Raji (cell line): Measurements from ENCODE around the gene TMEM151A.

Source experiments
- POLR2A ChIP-seq: IDR thresholded peaks from 2 replicates; pipeline ENCODE4 v1.6.1; 2011; ENCODE audit warnings: low read depth, low read length, control low read depth; ENCODE audit not compliant: insufficient read depth

The TMEM151A gene

DNA sequence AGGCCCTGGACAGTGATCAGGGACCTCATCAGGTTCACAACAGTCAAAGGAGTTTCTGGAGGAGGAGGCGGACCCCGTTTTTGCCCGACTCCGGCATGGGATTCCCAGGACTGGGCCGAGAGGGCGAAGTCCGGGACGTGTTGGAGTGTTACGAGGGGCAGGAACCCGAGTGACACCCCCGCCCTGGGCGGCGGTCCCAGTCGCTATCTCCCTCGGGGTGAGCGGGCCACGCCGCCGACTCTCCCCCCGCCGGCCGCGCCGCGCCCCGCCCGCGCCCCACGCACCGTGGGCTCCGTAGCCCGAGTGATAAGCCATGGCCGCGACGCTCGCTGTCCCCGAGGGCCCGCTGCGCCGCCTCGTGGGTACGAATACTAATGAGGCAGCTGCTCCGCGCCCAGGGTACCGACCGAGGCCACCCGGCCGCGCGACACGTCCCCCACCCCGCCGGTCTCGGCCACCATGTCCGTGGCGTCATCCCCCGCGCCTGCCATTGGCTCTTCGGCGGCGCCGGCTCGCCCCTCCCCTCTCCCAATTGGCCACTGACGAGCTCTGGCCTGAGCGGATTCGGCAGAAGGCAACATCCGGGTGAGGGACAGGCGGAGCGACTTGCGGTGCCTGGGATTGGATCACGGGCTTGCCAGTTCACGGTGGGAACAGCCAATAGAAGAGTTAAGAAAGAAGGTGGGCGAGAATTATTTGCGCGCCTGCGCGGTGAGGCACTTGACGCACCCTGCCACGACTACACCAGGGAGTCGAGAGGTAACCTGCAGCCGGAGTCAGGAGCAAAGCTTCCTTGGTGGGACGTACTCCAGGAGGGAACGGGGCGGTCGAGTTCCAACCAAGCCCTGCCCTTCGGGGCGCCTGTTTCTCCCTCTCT, 2.8 kb upstream of the TMEM151A start, which contains the start of gene YIF1A:
YIF1A (minus strand) TSS at position 473 of the 877 bp plus-strand sequence; CDS start at position 315, 158 bp downstream.
- TF ChIP-seq POLR2A, result peak; percentile 89

DNA sequence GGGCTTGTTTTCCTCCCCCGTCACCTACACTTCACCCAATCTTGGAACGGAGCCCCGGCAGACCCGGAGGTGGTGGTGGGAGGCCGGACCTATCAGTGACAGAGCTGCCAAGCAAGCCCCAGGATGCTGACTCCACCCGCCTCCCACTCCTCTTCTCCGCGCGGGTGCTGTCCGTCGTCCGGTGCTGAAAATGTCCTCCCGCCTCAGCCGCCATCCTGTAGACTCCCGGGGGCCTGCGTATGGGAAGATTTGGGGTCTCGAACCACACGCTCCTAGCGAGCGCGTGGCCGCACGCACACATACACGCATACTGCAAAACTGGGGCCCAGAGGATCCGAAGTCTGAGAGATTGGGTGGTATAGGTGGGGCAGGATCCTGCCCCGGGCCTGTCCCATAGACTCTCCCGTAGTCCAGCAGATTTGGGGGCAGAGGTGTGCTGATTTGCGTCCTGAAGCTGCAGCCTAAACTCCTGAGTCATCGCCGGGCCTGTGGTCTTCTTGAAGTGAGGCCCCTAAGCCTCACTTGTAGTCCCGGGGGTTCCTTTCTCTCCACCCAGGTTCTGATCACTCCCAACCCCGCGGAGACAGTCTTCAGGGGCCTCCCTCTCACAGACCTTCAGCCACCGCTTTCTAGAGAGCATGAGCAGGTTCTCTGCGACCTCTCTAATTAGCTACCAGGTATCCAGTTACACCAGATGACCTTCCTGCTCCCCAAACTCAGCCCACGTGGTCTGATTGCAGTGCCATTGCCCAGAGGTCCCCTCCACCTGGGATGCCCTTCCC, 2.0 kb upstream of the TMEM151A start:
- TF ChIP-seq POLR2A, result no peak

DNA sequence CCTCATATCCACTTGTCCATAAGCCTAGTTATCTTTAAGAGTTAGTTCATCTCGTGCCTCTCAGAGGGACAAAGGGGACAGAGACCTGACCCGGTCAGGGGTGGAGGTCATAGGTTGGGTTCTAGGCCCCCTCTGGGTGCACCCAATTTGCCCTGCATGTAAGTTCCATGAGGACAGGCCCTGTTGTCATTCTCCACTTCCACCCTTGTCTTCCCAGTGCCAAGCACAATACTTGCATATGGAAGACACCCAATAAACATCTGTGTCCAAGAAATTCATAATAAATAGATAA, 1.4 kb upstream of the TMEM151A start:
- TF ChIP-seq POLR2A, result no peak

DNA sequence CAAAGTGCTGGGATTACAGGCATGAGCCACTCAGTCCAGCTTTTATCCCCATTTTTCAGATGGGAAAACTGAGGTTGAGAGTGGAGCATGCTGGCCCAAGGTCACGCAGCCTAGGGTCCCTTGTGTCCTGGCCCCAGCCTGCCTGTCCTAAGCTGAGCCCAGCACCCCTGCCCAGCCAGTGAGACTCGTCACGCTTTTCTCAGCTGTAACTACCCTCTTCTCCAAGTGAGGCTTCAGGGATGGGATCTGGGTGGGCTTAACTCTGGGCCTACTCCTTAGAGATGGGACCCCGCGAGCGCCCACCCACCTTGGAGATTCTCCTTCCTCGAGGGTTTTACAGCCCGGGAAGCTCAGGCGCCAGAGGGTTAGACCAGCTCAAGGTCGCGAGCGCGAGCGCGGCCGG, 390 bp upstream of the TMEM151A start:
- no peak for TF ChIP-seq POLR2A

DNA sequence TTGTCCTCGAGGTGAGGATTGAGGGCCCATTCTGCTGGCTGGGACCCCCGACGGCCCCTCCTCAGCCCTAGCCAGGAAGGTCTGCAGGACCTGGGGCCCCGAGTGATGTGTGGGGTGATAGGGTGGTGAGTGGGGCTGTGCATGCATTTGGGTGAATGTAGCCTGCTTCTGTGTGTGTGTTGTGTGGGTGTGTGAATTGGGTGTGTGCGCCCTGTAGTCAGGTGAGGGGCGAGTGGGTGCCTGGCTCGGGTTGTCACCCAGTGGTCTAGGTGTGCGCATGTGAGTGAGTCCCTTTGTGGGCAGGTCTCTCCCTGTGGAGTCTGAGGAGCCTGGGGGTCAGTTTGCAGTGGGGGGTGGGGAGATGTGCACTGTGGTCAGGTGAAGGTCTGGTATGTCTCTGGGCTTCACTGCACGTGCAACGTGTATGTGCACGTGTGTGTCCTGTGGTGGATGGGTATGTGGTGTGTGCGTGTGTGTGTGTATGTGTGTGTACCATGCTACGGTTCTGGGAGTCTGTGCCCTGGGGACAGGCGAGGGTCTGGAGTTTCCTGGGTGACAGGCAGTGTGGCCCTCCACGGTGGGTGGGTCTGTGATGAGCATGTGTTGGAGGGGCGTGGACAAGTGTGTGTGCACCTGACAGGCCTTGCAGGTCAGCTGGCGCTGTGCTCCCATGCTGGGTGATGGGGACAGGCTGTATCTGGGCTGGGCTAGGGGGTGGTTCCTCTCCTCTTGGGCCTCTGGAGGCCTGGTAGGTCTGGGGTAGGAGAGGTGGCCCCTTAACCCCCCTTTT, 1.0 kb downstream of the TMEM151A start:
- no peak for TF ChIP-seq POLR2A

DNA sequence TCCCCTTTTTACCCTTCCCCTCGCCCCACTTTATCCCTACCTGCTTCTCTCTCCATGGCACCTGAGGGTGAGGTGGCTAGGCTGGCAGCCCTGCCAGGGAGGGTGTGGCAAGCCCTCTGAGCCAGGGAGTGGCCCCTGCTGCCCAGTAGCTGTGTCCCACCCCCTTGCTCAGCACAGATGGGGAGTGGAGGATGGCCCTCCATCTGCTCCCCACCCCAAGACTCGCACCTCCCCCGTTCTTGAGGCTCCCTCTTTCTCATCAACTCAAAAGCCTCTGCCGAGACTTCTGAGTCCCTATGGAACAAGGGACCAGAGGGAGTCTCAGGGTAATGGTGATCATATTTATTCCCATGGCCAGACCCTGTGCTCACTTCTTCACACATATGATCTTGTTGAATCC, 1.7 kb downstream of the TMEM151A start:
- TF ChIP-seq POLR2A, result no peak

DNA sequence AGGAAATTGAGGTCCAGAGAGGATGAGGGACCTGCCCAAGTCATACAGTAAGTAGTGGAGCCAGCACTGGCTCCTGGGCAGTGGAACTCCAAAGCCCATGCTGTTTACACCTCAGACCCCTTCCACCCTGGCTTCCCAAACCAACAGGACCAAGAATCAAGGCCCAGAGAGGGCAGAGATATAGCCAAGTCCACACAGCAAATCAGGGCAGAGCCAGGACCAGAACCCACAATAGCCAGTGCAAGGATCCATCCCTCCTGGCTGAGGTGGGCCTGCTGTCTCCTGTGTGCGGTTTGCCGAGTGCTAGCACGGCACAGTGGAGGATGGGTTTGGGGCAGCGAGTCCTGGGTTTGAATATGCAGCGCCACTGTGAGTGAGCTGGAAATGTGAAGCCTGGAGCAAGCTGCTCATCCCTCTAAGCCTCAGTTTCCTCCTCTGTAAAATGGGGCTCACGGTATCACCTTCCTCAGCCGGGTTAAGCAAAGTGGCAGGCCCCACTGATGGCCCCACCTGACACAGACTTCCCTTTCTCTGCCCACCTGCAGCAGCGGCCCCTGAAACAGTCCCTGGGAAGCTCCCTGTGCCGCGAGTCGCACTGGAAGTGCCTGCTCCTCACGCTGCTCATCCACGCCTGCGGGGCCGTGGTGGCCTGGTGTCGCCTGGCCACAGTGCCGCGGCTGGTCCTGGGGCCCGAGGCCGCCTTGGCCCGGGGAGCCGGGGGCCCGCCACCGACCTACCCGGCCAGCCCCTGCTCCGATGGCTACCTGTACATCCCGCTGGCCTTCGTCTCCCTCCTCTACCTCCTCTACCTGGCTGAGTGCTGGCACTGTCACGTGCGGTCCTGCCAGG, 2.3 kb downstream of the TMEM151A start:
- no peak for TF ChIP-seq POLR2A

DNA sequence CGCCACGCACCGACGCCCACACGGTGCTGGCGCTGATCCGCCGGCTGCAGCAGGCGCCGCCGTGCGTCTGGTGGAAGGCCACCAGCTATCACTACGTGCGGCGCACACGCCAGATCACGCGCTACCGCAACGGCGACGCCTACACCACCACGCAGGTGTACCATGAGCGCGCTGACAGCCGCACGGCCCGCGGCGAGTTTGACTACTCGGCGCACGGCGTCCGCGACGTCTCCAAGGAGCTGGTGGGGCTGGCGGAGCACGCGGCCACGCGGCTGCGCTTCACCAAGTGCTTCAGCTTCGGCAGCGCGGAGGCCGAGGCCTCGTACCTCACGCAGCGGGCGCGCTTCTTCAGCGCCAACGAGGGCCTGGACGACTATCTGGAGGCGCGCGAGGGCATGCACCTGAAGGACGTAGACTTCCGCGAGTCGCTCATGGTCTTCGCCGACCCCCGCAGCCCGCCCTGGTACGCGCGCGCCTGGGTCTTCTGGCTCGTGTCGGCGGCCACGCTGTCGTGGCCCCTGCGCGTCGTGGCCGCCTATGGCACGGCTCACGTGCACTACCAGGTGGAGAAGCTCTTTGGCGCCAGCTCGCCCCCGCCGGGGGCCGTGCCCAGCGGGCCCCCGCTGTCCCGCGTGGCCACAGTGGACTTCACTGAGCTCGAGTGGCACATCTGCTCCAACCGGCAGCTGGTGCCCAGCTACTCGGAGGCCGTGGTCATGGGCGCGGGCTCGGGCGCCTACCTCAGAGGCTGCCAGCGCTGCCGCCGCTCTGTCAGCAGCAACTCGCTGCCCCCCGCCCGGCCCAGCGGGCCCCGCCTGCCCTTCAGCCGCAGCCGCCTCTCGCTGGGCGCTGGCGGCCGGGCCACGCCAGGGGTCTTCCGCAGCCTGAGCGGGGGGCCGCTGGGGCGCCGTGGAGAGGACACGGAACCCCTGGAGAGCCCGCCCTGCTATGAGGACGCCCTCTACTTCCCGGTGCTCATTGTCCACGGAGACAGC, 3.2 kb downstream of the TMEM151A start:
- no peak for TF ChIP-seq POLR2A

DNA sequence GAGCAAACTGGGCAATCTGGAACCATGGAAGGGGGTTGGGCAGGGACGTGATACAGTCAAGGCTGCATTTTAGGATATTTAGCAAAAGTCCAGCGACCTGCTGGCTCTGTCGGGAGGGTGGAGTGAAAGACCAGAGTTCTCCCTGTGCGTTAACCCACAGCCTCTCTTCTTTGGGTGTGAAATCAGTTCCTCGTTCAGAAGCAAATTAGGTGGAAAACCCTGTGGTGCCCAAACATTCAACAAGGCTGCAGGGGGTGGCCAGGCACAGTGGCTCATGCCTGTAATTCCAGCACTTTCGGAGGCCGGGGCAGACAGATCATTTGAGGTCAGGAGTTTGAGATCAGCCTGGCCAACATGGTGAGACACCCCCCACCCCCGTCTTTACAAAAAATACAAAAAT, 5.9 kb downstream of the TMEM151A start:
- no peak for TF ChIP-seq POLR2A

DNA sequence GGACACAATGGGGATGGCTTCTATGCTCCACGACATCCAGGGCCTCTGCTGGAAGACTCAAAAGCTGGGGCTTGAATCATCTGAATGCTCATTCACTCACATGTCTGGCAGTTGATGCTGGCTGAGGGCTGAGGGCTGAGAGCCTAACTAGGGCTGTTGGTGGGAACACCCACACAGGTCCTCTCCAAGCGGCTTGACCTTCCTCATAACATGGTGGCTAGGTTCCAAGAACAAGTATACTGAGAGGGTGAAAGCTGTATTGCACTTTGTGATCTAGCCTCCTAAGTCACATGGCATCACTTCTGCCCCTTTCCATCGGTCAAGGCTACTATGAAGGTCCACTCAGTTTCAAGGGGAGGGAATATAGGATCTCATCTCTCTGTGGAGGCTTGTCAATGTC, 7.5 kb downstream of the TMEM151A start:
- no peak for TF ChIP-seq POLR2A

DNA sequence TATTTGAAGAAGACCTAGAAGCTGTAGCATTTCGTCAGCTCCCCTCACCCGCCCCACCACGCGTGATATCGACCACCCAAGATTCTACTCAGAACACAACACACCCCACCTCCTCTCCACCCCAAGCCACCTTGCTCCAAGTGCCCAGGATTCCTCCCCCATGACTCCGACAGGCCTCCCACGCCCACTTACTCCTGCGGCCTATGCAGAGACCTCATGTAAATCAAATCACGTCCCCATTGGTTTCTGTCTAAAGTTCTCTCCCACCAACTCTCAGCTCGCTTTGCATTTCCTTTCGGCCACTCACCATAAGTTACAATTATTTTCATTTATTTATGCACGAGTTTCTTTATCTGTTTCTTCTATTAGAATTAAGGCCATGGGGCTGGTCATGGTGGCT, 11.0 kb downstream of the TMEM151A start:
- no peak for TF ChIP-seq POLR2A

DNA sequence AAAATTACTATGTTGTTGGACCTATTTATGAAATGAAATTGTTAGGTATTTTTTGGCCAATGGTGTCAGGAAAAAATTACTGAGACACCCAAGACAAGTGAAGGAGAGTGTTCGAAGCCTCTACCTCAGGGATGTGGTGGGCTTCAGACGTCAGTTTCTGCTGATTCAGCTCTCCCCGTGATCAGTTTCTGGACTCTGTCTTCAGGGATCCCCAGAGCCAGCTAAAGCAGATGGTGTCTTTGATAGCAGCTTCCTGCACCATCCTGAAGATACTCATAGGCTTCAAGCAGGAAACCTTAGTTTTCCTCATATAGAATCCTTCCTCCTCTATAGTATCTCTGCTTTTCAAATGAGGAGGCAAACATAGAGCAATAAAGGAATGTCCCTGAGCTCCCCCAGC, 17.8 kb downstream of the TMEM151A start:
- TF ChIP-seq POLR2A, result no peak

DNA sequence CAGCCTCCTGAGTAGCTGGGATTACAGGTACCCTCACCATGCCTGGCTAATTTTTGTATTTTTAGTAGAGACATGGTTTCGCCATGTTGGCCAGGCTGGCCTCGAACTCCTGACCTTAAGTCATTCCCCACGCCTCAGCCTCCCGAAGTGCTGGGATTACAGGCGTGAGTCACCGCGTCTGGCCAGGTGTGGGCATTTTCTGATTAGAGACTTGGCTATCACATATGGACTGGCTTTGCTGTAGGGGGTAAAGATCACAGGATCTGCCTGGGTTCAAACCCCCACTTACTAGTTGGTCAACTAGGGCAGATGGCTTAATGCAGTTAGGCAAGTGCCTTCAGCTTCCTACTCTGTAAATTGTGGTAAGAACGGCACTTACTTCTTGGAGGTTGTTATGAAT, 18.6 kb downstream of the TMEM151A start:
- no peak for TF ChIP-seq POLR2A

DNA sequence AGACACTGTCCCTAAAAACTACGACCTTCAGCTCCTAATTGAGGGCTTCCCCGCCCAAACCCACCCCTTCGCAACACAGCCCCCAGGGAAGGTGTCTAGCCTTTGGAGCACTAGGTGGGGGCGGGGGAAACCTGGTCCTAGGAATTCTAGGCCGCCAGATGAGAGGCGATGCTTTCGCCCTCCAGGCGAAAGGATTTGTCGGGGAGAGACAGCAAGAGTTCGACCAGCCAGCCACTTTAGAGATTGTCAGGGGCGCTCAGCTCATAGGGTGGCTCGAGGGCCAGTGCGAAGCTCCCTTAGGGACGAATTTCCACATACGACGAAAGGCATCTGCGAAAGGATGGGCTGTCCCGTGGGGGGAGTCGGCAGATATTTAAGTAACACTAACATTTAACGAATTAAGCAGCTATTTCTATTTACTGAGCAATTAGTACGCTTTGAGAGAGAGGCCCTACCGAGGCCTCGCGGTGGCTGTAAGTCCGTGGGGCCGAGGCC, 19.8 kb downstream of the TMEM151A start:
- TF ChIP-seq POLR2A, result no peak
